ENCODE measurements around the gene UTF1.
"Not testable (repeated sequence)": the region's sequence is repeated elsewhere in the genome, so short reads cannot be mapped to it uniquely, and the experiment has no call there.

The UTF1 gene

GRCh38 chr10:133260895-133261725 lies 31.1 kb downstream of the UTF1 start:
- no peak for TF ChIP-seq CTCF (IDR thresholded peaks at IDR 0.05; ENCODE audit: low read length, missing control alignments)
- no peak for DNase-seq (ENCODE audit: low read depth)

GRCh38 chr10:133261726-133262325 lies 31.8 kb downstream of the UTF1 start:
- no peak for TF ChIP-seq CTCF (IDR thresholded peaks at IDR 0.05; ENCODE audit: low read length, missing control alignments)
- DNase-seq (ENCODE audit: low read depth): peak; percentile 53
- peak overlapping the region; percentile 41 for H3K4me3 ChIP-seq (replicated peaks; ENCODE audit: low read depth, low read length)

More at GRCh38 chr10:133260895-133261725, 31.1 kb downstream of the UTF1 start:
- peak overlapping the region; percentile 41 for H3K4me3 ChIP-seq (replicated peaks; ENCODE audit: low read depth, low read length)

GRCh38 chr10:133262696-133263095 lies 32.7 kb downstream of the UTF1 start:
- H3K4me3 ChIP-seq (replicated peaks; ENCODE audit: low read depth, low read length): no peak overlapping the region
- no peak for DNase-seq (ENCODE audit: low read depth)
- no peak for TF ChIP-seq CTCF (IDR thresholded peaks at IDR 0.05; ENCODE audit: low read length, missing control alignments)

GRCh38 chr10:133263674-133264073 lies 33.7 kb downstream of the UTF1 start:
- no peak for DNase-seq (ENCODE audit: low read depth)
- TF ChIP-seq CTCF (IDR thresholded peaks at IDR 0.05; ENCODE audit: low read length, missing control alignments): no peak
- H3K4me3 ChIP-seq (replicated peaks; ENCODE audit: low read depth, low read length): no peak overlapping the region

GRCh38 chr10:133264461-133264860 lies 34.4 kb downstream of the UTF1 start:
- TF ChIP-seq CTCF (IDR thresholded peaks at IDR 0.05; ENCODE audit: low read length, missing control alignments): no peak
- H3K4me3 ChIP-seq (replicated peaks; ENCODE audit: low read depth, low read length): no peak overlapping the region
- no peak for DNase-seq (ENCODE audit: low read depth)

GRCh38 chr10:133265052-133265451 lies 35.0 kb downstream of the UTF1 start:
- not testable (repeated sequence) for DNase-seq (ENCODE audit: low read depth); H3K4me3 ChIP-seq (replicated peaks; ENCODE audit: low read depth, low read length)

GRCh38 chr10:133266056-133266795 lies 36.2 kb downstream of the UTF1 start:
- no peak for TF ChIP-seq CTCF (IDR thresholded peaks at IDR 0.05; ENCODE audit: low read length, missing control alignments)
- no peak for DNase-seq (ENCODE audit: low read depth)

More at GRCh38 chr10:133266056-133266795, 36.2 kb downstream of the UTF1 start:
- H3K4me3 ChIP-seq (replicated peaks; ENCODE audit: low read depth, low read length): no peak overlapping the region

Data from fibroblast of pulmonary artery (primary cell).